ENCODE results near the gene HSPA13. TPM values are rescaled to one million over a fixed set of nuclear protein-coding genes. Genes with fewer than 3 reads are reported as not detected.

HSPA13 gene
- total RNA-seq, 2 donors from 2014 or later, result 18.4 TPM

DNA sequence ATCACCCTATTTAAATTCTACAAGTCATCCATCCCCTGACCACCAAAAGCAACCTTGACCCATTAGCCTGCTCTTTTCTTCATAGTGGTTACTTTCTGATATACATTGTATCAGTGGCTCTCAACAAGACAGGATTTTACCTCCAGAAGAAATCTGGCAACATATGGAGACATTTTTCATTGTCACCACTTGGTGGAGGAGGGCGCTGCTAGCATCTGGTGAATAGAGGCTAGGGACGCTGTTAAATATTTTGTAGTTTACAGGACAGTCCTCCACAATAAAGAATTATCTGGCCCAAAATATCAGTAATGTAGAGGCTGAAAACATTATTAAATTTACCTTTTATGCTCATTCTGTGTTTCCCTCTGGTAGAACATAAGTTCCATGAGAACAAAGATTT lies 6.1 kb downstream of the HSPA13 start:
- no peak overlapping the region for H3K27ac ChIP-seq
- H3K36me3 ChIP-seq, result peaks cover 55% of the 10 kb centered on the region
- no peaks in the 10 kb centered on the region for H3K27me3 ChIP-seq
- TF ChIP-seq, protein P1, sequence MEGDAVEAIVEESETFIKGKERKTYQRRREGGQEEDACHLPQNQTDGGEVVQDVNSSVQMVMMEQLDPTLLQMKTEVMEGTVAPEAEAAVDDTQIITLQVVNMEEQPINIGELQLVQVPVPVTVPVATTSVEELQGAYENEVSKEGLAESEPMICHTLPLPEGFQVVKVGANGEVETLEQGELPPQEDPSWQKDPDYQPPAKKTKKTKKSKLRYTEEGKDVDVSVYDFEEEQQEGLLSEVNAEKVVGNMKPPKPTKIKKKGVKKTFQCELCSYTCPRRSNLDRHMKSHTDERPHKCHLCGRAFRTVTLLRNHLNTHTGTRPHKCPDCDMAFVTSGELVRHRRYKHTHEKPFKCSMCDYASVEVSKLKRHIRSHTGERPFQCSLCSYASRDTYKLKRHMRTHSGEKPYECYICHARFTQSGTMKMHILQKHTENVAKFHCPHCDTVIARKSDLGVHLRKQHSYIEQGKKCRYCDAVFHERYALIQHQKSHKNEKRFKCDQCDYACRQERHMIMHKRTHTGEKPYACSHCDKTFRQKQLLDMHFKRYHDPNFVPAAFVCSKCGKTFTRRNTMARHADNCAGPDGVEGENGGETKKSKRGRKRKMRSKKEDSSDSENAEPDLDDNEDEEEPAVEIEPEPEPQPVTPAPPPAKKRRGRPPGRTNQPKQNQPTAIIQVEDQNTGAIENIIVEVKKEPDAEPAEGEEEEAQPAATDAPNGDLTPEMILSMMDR (IDR thresholded peaks at IDR 0.05), result no peak
- DNase-seq (ENCODE audit: low spot score), result no peak
- H3K9me3 ChIP-seq, result no peaks in the 10 kb centered on the region
- no peak overlapping the region for H3K4me3 ChIP-seq
- peaks cover 0 to 10% of the 10 kb centered on the region in 2 donors for H3K4me1 ChIP-seq

DNA sequence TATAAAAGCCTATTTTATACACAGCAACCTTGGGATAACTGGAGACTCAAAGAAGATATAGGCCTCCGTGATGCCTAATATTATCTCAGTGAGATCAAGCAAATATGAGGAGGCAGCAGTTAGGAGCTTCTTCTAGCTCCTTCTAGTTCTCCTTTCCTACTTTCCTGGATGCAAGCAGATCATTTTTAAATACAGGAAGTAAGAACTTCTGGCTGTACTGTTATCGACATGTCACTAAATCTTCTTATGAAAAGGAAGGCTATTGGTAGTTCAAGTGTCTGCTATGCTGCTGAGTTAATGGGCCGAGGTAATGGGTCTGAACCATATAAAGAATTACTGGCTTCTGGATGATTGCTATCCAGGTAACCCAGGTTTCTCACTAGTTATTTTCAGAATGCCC lies 15.9 kb downstream of the HSPA13 start:
- Histone ChIP-seq H3K27me3 (no peaks in the 10 kb centered on the region), H3K36me3 (no peaks in the 10 kb centered on the region), H3K9me3 (no peaks in the 10 kb centered on the region), H3K4me1 (no peaks in the 10 kb centered on the region), H3K27ac (no peak overlapping the region), H3K4me3 (no peak overlapping the region)
- no peak for DNase-seq (ENCODE audit: low spot score)
- TF ChIP-seq, protein P1 (IDR thresholded peaks at IDR 0.05), result no peak

DNA sequence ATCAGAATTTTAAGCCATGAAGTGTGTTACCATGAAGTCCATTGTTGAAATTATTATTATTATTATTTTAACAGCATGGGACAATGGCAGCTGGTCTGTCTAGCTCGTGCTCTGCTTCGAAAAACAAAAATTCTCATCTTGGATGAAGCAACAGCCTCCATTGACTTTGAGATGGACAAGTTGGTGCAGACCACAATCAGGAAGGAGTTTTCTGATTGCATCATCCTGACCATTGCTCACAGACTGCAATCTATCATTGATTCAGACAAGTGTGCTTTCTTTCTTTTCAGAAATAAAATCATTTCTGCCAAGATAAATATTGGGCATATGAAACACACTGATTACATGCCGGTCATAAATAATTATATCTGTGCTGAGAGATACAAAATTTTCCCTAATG lies 21.0 kb downstream of the HSPA13 start:
- Histone ChIP-seq H3K4me1 (no peaks in the 10 kb centered on the region), H3K9me3 (no peaks in the 10 kb centered on the region), H3K36me3 (no peaks in the 10 kb centered on the region), H3K27me3 (no peaks in the 10 kb centered on the region), H3K4me3 (no peak overlapping the region), H3K27ac (no peak overlapping the region)
- no peak for DNase-seq (ENCODE audit: low spot score)
- TF ChIP-seq, protein P1 (IDR thresholded peaks at IDR 0.05), result no peak

DNA sequence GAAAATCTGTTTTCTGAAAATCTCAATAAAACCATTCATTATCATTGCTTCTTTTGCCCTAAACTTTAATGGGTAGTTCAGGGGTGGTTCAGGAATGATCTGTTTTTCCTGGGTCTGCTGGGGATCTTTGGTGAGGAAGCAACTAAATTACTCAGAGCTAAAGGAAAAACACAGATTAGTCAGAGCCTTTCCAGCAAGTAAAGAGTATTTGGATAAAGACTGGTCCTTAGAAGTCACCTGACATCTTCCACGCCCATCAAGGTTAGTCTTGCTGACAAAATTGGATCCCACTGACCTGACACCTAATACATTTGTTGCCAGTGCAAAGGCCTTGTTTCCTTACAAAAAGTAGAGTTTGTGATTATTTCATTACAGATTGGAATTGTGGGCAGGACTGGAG lies 24.2 kb downstream of the HSPA13 start:
- no peaks in the 10 kb centered on the region for H3K36me3 ChIP-seq
- no peak for DNase-seq (ENCODE audit: low spot score)
- TF ChIP-seq, protein P1 (IDR thresholded peaks at IDR 0.05), result no peak
- no peaks in the 10 kb centered on the region for H3K4me1 ChIP-seq
- no peak overlapping the region for H3K27ac ChIP-seq
- no peak overlapping the region for H3K4me3 ChIP-seq
- H3K9me3 ChIP-seq, result no peaks in the 10 kb centered on the region
- H3K27me3 ChIP-seq, result no peaks in the 10 kb centered on the region

DNA sequence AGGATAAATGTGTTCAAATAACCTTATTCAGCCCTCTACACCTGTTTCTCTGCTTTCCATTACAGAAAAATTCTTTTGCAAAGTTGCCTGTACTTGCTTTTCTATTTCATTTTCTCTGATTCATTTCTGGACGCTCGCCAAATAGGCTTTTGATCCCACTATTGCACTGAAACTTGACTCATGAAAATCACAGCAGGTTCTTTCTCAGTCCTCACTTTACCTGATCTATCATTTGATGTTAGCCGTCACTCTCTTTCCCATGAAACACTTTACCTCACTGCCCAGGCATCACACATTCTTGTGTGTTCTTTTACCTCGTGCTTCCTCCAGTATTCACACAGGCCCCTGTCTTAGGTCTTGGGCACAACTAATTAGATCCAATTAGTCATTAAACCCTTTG lies 26.2 kb downstream of the HSPA13 start:
- Histone ChIP-seq H3K27me3 (no peaks in the 10 kb centered on the region), H3K4me1 (no peaks in the 10 kb centered on the region), H3K4me3 (no peak overlapping the region), H3K27ac (no peak overlapping the region), H3K9me3 (no peaks in the 10 kb centered on the region), H3K36me3 (no peaks in the 10 kb centered on the region)
- TF ChIP-seq, protein P1 (IDR thresholded peaks at IDR 0.05), result no peak
- DNase-seq (ENCODE audit: low spot score), result no peak

DNA sequence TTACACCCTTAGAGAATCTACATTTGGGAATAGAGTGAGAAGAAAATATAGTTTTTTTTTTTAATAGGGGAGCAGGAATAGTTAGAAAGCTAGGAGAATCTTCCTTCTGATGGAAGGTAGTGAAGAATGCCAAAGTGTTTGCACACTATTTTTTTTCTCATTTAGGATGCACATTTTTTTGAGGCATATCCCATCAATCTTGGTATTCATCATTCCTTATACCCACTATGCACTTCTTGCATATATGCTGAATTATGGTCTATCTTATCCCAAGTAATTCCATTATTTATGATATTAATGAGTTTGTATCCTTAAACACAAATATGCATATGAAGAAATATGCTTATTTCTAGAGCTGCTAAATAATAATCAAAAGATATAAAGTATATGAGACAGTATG lies 28.4 kb downstream of the HSPA13 start:
- no peak overlapping the region for H3K27ac ChIP-seq
- no peaks in the 10 kb centered on the region for H3K27me3 ChIP-seq
- H3K4me3 ChIP-seq, result no peak overlapping the region
- TF ChIP-seq, protein P1 (IDR thresholded peaks at IDR 0.05), result no peak
- H3K9me3 ChIP-seq, result no peaks in the 10 kb centered on the region
- no peaks in the 10 kb centered on the region for H3K36me3 ChIP-seq
- DNase-seq (ENCODE audit: low spot score), result no peak
- no peaks in the 10 kb centered on the region for H3K4me1 ChIP-seq
